H1 (cell line): ENCODE measurements around the gene MDH1. TPM values are rescaled to one million over a fixed set of nuclear protein-coding genes. Genes with fewer than 3 reads are reported as not detected.

Experiments
- CTCF ChIA-PET: fragments of 300-600 bp; sonication (Branson Sonifier 250); formaldehyde crosslinking; loops from one replicate; lab custom pipeline; 2021; ENCODE audit not compliant: partially characterized antibody; lab: Charles Lee
- POLR2A ChIA-PET: fragments of 300-600 bp; sonication (Branson Sonifier 250); formaldehyde crosslinking; loops from one replicate; lab custom pipeline; 2021; ENCODE audit warnings: inconsistent platforms; ENCODE audit not compliant: partially characterized antibody; lab: Charles Lee
- DNase-seq, 2 experiments: peaks; one replicate each; pipeline versions ENCODE4 v3.0.0 to v3.0.0-alpha.2; 2010 to 2022; ENCODE audit warnings: low spot score in 2 of 2, low read depth in 1 of 2, mixed read lengths in 1 of 2
- FAIRE-seq: peaks from 2 replicates; lab custom pipeline; 2011; peaks lifted over from hg19 to GRCh38; lab: Jason Lieb, UNC
- H2AFZ ChIP-seq: 2 replicates; pipeline ENCODE4 v1.8.1; 2012; ENCODE audit warnings: low read length, inconsistent platforms
- H2AK5ac ChIP-seq: 2 replicates; pipeline ENCODE4 v1.6.1; 2013; ENCODE audit warnings: low read depth, low read length
- H2BK120ac ChIP-seq: replicated peaks from 2 replicates; pipeline ENCODE3; 2013; ENCODE audit warnings: low read depth, low read length, inconsistent platforms
- H2BK12ac ChIP-seq: 2 replicates; pipeline ENCODE4 v1.6.1; 2013; ENCODE audit warnings: low read depth, low read length
- H2BK15ac ChIP-seq: 2 replicates; pipeline ENCODE4 v1.6.1; 2013; ENCODE audit warnings: low read length
- H2BK20ac ChIP-seq: 2 replicates; pipeline ENCODE4 v1.6.1; 2013; ENCODE audit warnings: low read length
- H2BK5ac ChIP-seq: 2 replicates; pipeline ENCODE4 v1.6.1; 2013; ENCODE audit warnings: low read depth, low read length
- H3K14ac ChIP-seq: 2 replicates; pipeline ENCODE4 v1.6.1; 2013; ENCODE audit warnings: inconsistent platforms; ENCODE audit not compliant: insufficient read length
- H3K18ac ChIP-seq: 2 replicates; pipeline ENCODE4 v1.6.1; 2013; ENCODE audit warnings: low read length; ENCODE audit errors: extremely low read depth
- H3K23ac ChIP-seq: 2 replicates; pipeline ENCODE4 v1.6.1; 2013; ENCODE audit warnings: inconsistent platforms; ENCODE audit not compliant: insufficient read length
- H3K23me2 ChIP-seq: 2 replicates; pipeline ENCODE4 v1.6.1; 2013; ENCODE audit warnings: low read depth, low read length
- H3K27ac ChIP-seq: 2 replicates; pipeline ENCODE4 v1.6.1; 2011; ENCODE audit warnings: low read depth, low read length, inconsistent platforms
- H3K27me3 ChIP-seq, 4 experiments: replicated peaks in 1 of 4; 1 replicate in 1 of 4; 2 replicates in 3 of 4; pipeline versions ENCODE4 v1.6.1 to v1.8.1; 2011 to 2013; ENCODE audit warnings: low read length in 3 of 4, mild to moderate bottlenecking in 3 of 4, inconsistent platforms in 2 of 4, mixed read lengths in 2 of 4, moderate library complexity in 1 of 4; ENCODE audit not compliant: control insufficient read depth in 3 of 4, insufficient read depth in 3 of 4; ENCODE audit errors: extremely low read depth in 1 of 4
- H3K36me3 ChIP-seq, 4 experiments: 2 replicates each; pipeline versions ENCODE4 v1.6.1 to v1.8.1; 2011 to 2013; ENCODE audit warnings: mild to moderate bottlenecking in 4 of 4, low read length in 3 of 4, moderate library complexity in 2 of 4, control low read depth in 1 of 4, inconsistent platforms in 1 of 4; ENCODE audit not compliant: insufficient read depth in 4 of 4, control insufficient read depth in 2 of 4
- H3K4ac ChIP-seq: replicated peaks from 2 replicates; pipeline ENCODE3; 2013; ENCODE audit warnings: low read length, low read depth, mixed read lengths, inconsistent platforms; ENCODE audit not compliant: insufficient read length
- H3K4me1 ChIP-seq, 4 experiments: replicated peaks in 1 of 4; 1 replicate in 1 of 4; 2 replicates in 3 of 4; pipeline versions ENCODE4 v1.6.1 to v1.8.1; 2011 to 2013; ENCODE audit warnings: low read length in 3 of 4, inconsistent platforms in 2 of 4, mixed read lengths in 1 of 4; ENCODE audit not compliant: insufficient read depth in 4 of 4, control insufficient read depth in 3 of 4
- H3K4me2 ChIP-seq, 2 experiments: 2 replicates each; pipeline versions ENCODE4 v1.6.1 to v1.8.1; 2011 to 2013; ENCODE audit warnings: low read depth in 2 of 2, low read length in 2 of 2, control low read depth in 1 of 2, inconsistent platforms in 1 of 2, mild to moderate bottlenecking in 1 of 2; ENCODE audit not compliant: insufficient read depth in 1 of 2
- H3K4me3 ChIP-seq, 4 experiments: fragments of 200-600, 300-600 bp in 1 of 4; sonication (generic), shearing (Covaris generic), sonication (Bioruptor Twin) in 1 of 4; 2 replicates each; pipeline versions ENCODE4 v1.5.1 to v1.8.1; 2011 to 2016; ENCODE audit warnings: low read length in 4 of 4, low read depth in 3 of 4, control low read depth in 2 of 4, inconsistent platforms in 2 of 4, mild to moderate bottlenecking in 2 of 4, mixed read lengths in 1 of 4, moderate library complexity in 1 of 4; ENCODE audit not compliant: insufficient read depth in 2 of 4; ENCODE audit errors: extremely low read depth in 1 of 4
- H3K56ac ChIP-seq: replicated peaks from 2 replicates; pipeline ENCODE3; 2013; ENCODE audit warnings: low read depth, mild to moderate bottlenecking, mixed read lengths, low read length, inconsistent platforms; ENCODE audit not compliant: insufficient read length
- H3K79me1 ChIP-seq: 2 replicates; pipeline ENCODE4 v1.6.1; 2013; ENCODE audit warnings: low read depth, low read length, control low read depth
- H3K79me2 ChIP-seq, 2 experiments: 2 replicates each; pipeline versions ENCODE4 v1.6.1 to v1.8.1; 2012 to 2013; ENCODE audit warnings: low read length in 2 of 2, mild to moderate bottlenecking in 2 of 2, inconsistent platforms in 1 of 2; ENCODE audit not compliant: insufficient read depth in 2 of 2, control insufficient read depth in 1 of 2
- H3K9ac ChIP-seq, 4 experiments: replicated peaks in 1 of 4; 1 replicate in 1 of 4; 2 replicates in 3 of 4; pipeline versions ENCODE4 v1.6.1 to v1.8.1; 2011 to 2013; ENCODE audit warnings: low read depth in 3 of 4, low read length in 3 of 4, control low read depth in 2 of 4, mild to moderate bottlenecking in 2 of 4, moderate library complexity in 2 of 4, inconsistent platforms in 1 of 4; ENCODE audit errors: extremely low read depth in 1 of 4
- H3K9me3 ChIP-seq, 2 experiments: 2 replicates each; pipeline versions ENCODE4 v1.6.1 to v1.8.1; 2012 to 2013; ENCODE audit warnings: mild to moderate bottlenecking in 2 of 2, moderate library complexity in 2 of 2, control low read depth in 1 of 2, inconsistent platforms in 1 of 2, low read depth in 1 of 2, low read length in 1 of 2, mixed read lengths in 1 of 2; ENCODE audit not compliant: insufficient read depth in 2 of 2
- H4K20me1 ChIP-seq, 2 experiments: replicated peaks in 1 of 2; 2 replicates each; pipeline versions ENCODE3 to v1.8.1; 2011 to 2013; ENCODE audit warnings: inconsistent platforms in 2 of 2, low read length in 2 of 2, mild to moderate bottlenecking in 1 of 2; ENCODE audit not compliant: insufficient read depth in 2 of 2, control insufficient read depth in 1 of 2
- H4K5ac ChIP-seq: 2 replicates; pipeline ENCODE4 v1.6.1; 2013; ENCODE audit warnings: low read length, low read depth, mixed read lengths, inconsistent platforms; ENCODE audit not compliant: insufficient read length
- H4K8ac ChIP-seq: 2 replicates; pipeline ENCODE4 v1.8.0; 2013; ENCODE audit warnings: mild to moderate bottlenecking, moderate library complexity, low read length, inconsistent platforms; ENCODE audit not compliant: insufficient read depth; ENCODE audit errors: extremely low read depth
- H4K91ac ChIP-seq: replicated peaks from 2 replicates; pipeline ENCODE3; 2013; ENCODE audit warnings: low read length, mixed read lengths, inconsistent platforms; ENCODE audit not compliant: insufficient read length
- ASH2L ChIP-seq: fragments of 200-600, 300-600 bp; sonication (generic); IDR thresholded peaks from one replicate; pipeline ENCODE4 v1.7.1; 2017; ENCODE audit warnings: low read length
- BACH1 ChIP-seq: IDR thresholded peaks from 2 replicates; pipeline ENCODE4 v1.6.1; 2012; ENCODE audit warnings: low read length, improper control_type of control experiment
- BRCA1 ChIP-seq: IDR thresholded peaks from 2 replicates; pipeline ENCODE4 v1.6.1; 2012; ENCODE audit warnings: low read depth, low read length, improper control_type of control experiment
- KDM1A ChIP-seq: fragments of 200-600, 300-600 bp; sonication (generic); IDR thresholded peaks from 2 replicates; pipeline ENCODE4 v1.7.1; 2016; ENCODE audit warnings: mild to moderate bottlenecking, low read length, borderline replicate concordance
- RAD21 ChIP-seq, 2 experiments: IDR thresholded peaks in 1 of 2; conservative IDR thresholded peaks in 1 of 2; 2 replicates each; pipeline ENCODE4 v1.6.1; 2011; ENCODE audit warnings: low read depth in 2 of 2, low read length in 2 of 2, improper control_type of control experiment in 1 of 2, inconsistent platforms in 1 of 2, mild to moderate bottlenecking in 1 of 2, moderate library complexity in 1 of 2
- RXRA ChIP-seq: IDR thresholded peaks from 2 replicates; pipeline ENCODE4 v1.6.1; 2011; ENCODE audit warnings: low read depth, mild to moderate bottlenecking, low read length, moderate library complexity; ENCODE audit not compliant: insufficient read depth
- SUZ12 ChIP-seq: fragments of 200-600 bp; sonication (generic); IDR thresholded peaks from 2 replicates; pipeline ENCODE4 v1.6.1; 2012; ENCODE audit warnings: mild to moderate bottlenecking, inconsistent platforms, low read length, moderate library complexity, mixed read lengths
- WGBS, 2 experiments: shearing (Covaris generic) in 1 of 2; methylation state at CpG; one replicate each; pipeline versions ENCODE4 v1.1.6 to v1.1.7; 2013 to 2015; ENCODE audit warnings: low lambda C conversion rate in 2 of 2, mixed read lengths in 2 of 2, inconsistent platforms in 1 of 2, low coverage in 1 of 2, missing lambda C conversion rate in 1 of 2; ENCODE audit not compliant: insufficient replicate concordance in 2 of 2, insufficient coverage in 1 of 2, insufficient read length in 1 of 2; ENCODE audit errors: extremely low coverage in 1 of 2, missing lambda C conversion rate in 1 of 2; 5-methylcytosine and 5-hydroxymethylcytosine counted together
- polyA plus RNA-seq, 7 experiments: library from polyadenylated mRNA; depleted of rRNA in 3 of 7; stranded (reverse) in 5 of 7; unstranded in 2 of 7; fragments of >200 nt in 5 of 7; fragments of 200-250 nt in 2 of 7; gene quantifications; 1 replicate in 5 of 7; 2 replicates in 1 of 7; 4 replicates in 1 of 7; pipeline versions ENCODE4 v1.2.1 to v1.2.3, GENCODE V29; 2011 to 2013; ENCODE audit warnings: missing spikeins in 2 of 7, mixed read lengths in 2 of 7
- total RNA-seq: library from RNA; stranded (reverse); fragmentation: NEBNext Ultra II Directional; extraction: Animal tissue kit (Norgen Biotek cat#: 25700); gene quantifications from 2 replicates; pipeline ENCODE4 v1.2.1, GENCODE V29; 2021
- TF ChIP-seq, protein P1 (sequence below): IDR thresholded peaks from 2 replicates; pipeline ENCODE4 v1.6.1; 2012; ENCODE audit warnings: inconsistent platforms
- TF ChIP-seq, protein P2 (sequence below), 3 experiments: IDR thresholded peaks; 1 replicate in 2 of 3; 2 replicates in 1 of 3; pipeline versions ENCODE4 v1.5.1 to v1.6.1; 2011; ENCODE audit warnings: low read length in 3 of 3, mild to moderate bottlenecking in 3 of 3, inconsistent platforms in 2 of 3, low read depth in 1 of 3, moderate library complexity in 1 of 3; ENCODE audit not compliant: insufficient read depth in 1 of 3; ENCODE audit errors: control extremely low read depth in 1 of 3

MDH1 gene
- total and polyA plus RNA-seq, 2 of the 8 experiments (the other 6 are each of a cell fraction or from before 2014, with no cell fraction given) = 353 to 376 TPM

DNA sequence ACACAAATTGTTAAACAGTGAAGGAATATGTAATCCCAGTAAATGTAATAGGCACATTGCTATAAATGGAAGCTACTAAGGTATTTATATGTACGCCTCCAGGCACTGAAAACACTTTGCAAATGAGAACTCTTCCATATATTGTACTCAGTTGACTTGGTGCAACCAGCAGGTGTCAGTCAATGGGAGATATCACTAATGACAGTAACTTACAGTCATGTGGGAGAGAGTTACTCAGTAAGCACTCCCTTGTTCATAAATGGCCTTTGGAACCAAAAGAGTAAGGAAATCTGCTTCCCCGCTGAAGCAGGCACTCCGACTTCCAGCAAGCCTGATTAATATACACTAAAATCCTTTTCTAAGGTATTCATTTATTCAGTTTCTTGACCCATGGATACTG is 5.9 kb downstream of the MDH1 start:
- H3K23ac ChIP-seq = no peak overlapping the region
- H3K4ac ChIP-seq = no peak overlapping the region
- no peak overlapping the region for H4K91ac ChIP-seq
- DNase-seq = no peak
- H3K4me2 ChIP-seq = no peak overlapping the region
- H2BK15ac ChIP-seq = no peak overlapping the region
- no peak overlapping the region for H2AFZ ChIP-seq
- WGBS, 2 experiments = 98% methylated on average over 3 of the region's 3 CpGs; no CpG with 5 or more reads in 1 of the 2 experiments
- H3K14ac ChIP-seq = no peak overlapping the region
- POLR2A ChIA-PET = interaction anchor here (1.4 to 1.5 kb wide), 2 partner anchors 10 to 247 kb away, joined by 4 read pairs; partner anchors contain the start of gene UGP2
- no peak overlapping the region for H4K5ac ChIP-seq
- H3K18ac ChIP-seq = no peak overlapping the region
- no peak for TF ChIP-seq ASH2L
- TF ChIP-seq, protein P1, sequence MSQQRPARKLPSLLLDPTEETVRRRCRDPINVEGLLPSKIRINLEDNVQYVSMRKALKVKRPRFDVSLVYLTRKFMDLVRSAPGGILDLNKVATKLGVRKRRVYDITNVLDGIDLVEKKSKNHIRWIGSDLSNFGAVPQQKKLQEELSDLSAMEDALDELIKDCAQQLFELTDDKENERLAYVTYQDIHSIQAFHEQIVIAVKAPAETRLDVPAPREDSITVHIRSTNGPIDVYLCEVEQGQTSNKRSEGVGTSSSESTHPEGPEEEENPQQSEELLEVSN = no peak
- TF ChIP-seq BACH1 = no peak
- peak in 1 of 2 experiments; percentile 21; a peak in 1 of 4 replicates for TF ChIP-seq RAD21 (IDR thresholded peaks at IDR 0.05 in 1 of 2, conservative IDR thresholded peaks at IDR 0.05 in 1 of 2; ENCODE audit: low read depth in 2 of 2, low read length in 2 of 2)
- no peak for TF ChIP-seq BRCA1
- TF ChIP-seq, protein P2, sequence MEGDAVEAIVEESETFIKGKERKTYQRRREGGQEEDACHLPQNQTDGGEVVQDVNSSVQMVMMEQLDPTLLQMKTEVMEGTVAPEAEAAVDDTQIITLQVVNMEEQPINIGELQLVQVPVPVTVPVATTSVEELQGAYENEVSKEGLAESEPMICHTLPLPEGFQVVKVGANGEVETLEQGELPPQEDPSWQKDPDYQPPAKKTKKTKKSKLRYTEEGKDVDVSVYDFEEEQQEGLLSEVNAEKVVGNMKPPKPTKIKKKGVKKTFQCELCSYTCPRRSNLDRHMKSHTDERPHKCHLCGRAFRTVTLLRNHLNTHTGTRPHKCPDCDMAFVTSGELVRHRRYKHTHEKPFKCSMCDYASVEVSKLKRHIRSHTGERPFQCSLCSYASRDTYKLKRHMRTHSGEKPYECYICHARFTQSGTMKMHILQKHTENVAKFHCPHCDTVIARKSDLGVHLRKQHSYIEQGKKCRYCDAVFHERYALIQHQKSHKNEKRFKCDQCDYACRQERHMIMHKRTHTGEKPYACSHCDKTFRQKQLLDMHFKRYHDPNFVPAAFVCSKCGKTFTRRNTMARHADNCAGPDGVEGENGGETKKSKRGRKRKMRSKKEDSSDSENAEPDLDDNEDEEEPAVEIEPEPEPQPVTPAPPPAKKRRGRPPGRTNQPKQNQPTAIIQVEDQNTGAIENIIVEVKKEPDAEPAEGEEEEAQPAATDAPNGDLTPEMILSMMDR (IDR thresholded peaks at IDR 0.05; ENCODE audit: control extremely low read depth in 1 of 3, insufficient read depth in 1 of 3, low read depth in 1 of 3, low read length in 3 of 3) = peak in 1 of 3 experiments; percentile 23; a peak in 1 of 4 replicates
- no peak for TF ChIP-seq RXRA
- no peak for TF ChIP-seq SUZ12
- no peak for TF ChIP-seq KDM1A
- no peaks in the 10 kb centered on the region for H3K23me2 ChIP-seq
- no peak overlapping the region for H2BK20ac ChIP-seq
- peaks cover 4% of the 10 kb centered on the region; the same call in 1 of the 2 replicates for H3K79me1 ChIP-seq
- no peaks in the 10 kb centered on the region for H3K27me3 ChIP-seq
- H3K36me3 ChIP-seq = peaks cover 3 to 77% (median 27%) of the 10 kb centered on the region in 4 experiments; a peak in 7 of 8 replicates
- no peak overlapping the region for H2BK5ac ChIP-seq
- no peak overlapping the region for H3K4me3 ChIP-seq
- H4K8ac ChIP-seq = no peak overlapping the region
- no peaks in the 10 kb centered on the region for H3K9me3 ChIP-seq
- no peak overlapping the region for H3K27ac ChIP-seq
- peaks cover 0 to 80% of the 10 kb centered on the region in 2 experiments; a peak in 3 of 4 replicates for H3K79me2 ChIP-seq
- no peak overlapping the region for H2BK120ac ChIP-seq
- no peak overlapping the region for H3K9ac ChIP-seq
- no peak overlapping the region for H2BK12ac ChIP-seq
- no peak for FAIRE-seq
- no peak overlapping the region for H3K56ac ChIP-seq
- H4K20me1 ChIP-seq = peaks cover 0 to 6% of the 10 kb centered on the region in 2 experiments
- H3K4me1 ChIP-seq = peaks cover 2 to 8% (median 6%) of the 10 kb centered on the region in 4 experiments; a peak in 5 of 7 replicates
- CTCF ChIA-PET = interaction anchor here (0.9 to 1.5 kb wide), 6 partner anchors 38 to 270 kb away, joined by 3 to 4 read pairs (median 3); no protein-coding TSS in a partner anchor
- H2AK5ac ChIP-seq = no peak overlapping the region
